Activated naive CD4-positive, alpha-beta T cell treated with anti-CD3 and anti-CD28 coated beads, Interleukin-2, amount 10 ng/mL, durations not matched to agents 7 days and 5 days (primary cell): ENCODE measurements around the gene PDE6D.

Experiments
- CTCF ChIA-PET: fragments of 350-600 bp; sonication (Branson Sonifier 250); formaldehyde crosslinking; loops from one replicate; lab custom pipeline; 2021; ENCODE audit warnings: antibody characterized with exemption; lab: Charles Lee
- DNase-seq: peaks from one replicate; pipeline ENCODE4 v3.0.0-alpha.2; 2020
- H3K27ac Mint-ChIP-seq: one replicate; pipeline ENCODE4 v1.8.0; 2021; ENCODE audit warnings: mild to moderate bottlenecking, moderate library complexity, mixed read lengths
- H3K27me3 Mint-ChIP-seq: one replicate; pipeline ENCODE4 v1.8.0; 2021; ENCODE audit warnings: mild to moderate bottlenecking, mixed read lengths
- H3K36me3 Mint-ChIP-seq: one replicate; pipeline ENCODE4 v1.8.0; 2021; ENCODE audit warnings: mixed read lengths
- H3K4me1 Mint-ChIP-seq: one replicate; pipeline ENCODE4 v1.8.0; 2021; ENCODE audit warnings: mixed read lengths
- H3K4me3 Mint-ChIP-seq: one replicate; pipeline ENCODE4 v1.8.0; 2021; ENCODE audit warnings: mild to moderate bottlenecking, moderate library complexity, mixed read lengths
- H3K9me3 Mint-ChIP-seq: one replicate; pipeline ENCODE4 v1.8.0; 2021; ENCODE audit warnings: mixed read lengths

Gene PDE6D

GRCh38 chr2:231780909-231781797 lies at the start of gene PDE6D:
Gene PDE6D, minus strand, starts transcription at chr2:231781282. Its CDS starts 168 bp downstream, at chr2:231781114.
- peak within 1 kb of the TSS; percentile 92 for H3K27ac Mint-ChIP-seq
- H3K9me3 Mint-ChIP-seq: no peaks in the 10 kb centered on the region
- H3K4me1 Mint-ChIP-seq: peaks cover 59% of the 10 kb centered on the region
- H3K36me3 Mint-ChIP-seq: no peaks in the 10 kb centered on the region
- peak; percentile 98 for DNase-seq
- H3K27me3 Mint-ChIP-seq: peaks cover 12% of the 10 kb centered on the region
- peak within 1 kb of the TSS; percentile 88 for H3K4me3 Mint-ChIP-seq
- CTCF ChIA-PET: interaction anchor here (1.0 kb wide), 1 partner anchor 9 kb away, joined by 3 read pairs; no protein-coding TSS in a partner anchor

GRCh38 chr2:231821908-231822307 lies 40.8 kb upstream of the PDE6D start:
- no peaks in the 10 kb centered on the region for H3K36me3 Mint-ChIP-seq
- CTCF ChIA-PET: no interaction called here
- DNase-seq: no peak
- no peaks in the 10 kb centered on the region for H3K27me3 Mint-ChIP-seq
- peaks cover 1% of the 10 kb centered on the region for H3K9me3 Mint-ChIP-seq
- H3K4me3 Mint-ChIP-seq: no peak overlapping the region
- H3K4me1 Mint-ChIP-seq: no peaks in the 10 kb centered on the region
- no peak overlapping the region for H3K27ac Mint-ChIP-seq

- CTCF ChIA-PET: no interaction called here
- no peak overlapping the region for H3K4me3 Mint-ChIP-seq
- DNase-seq: no peak
- H3K36me3 Mint-ChIP-seq: no peaks in the 10 kb centered on the region
- H3K4me1 Mint-ChIP-seq: no peaks in the 10 kb centered on the region
- H3K27me3 Mint-ChIP-seq: no peaks in the 10 kb centered on the region
- H3K9me3 Mint-ChIP-seq: peaks cover 1% of the 10 kb centered on the region
- no peak overlapping the region for H3K27ac Mint-ChIP-seq
Observed at GRCh38 chr2:231820786-231821303, 39.8 kb upstream of the PDE6D start.

GRCh38 chr2:231819447-231820042 lies 38.5 kb upstream of the PDE6D start:
- no peaks in the 10 kb centered on the region for H3K36me3 Mint-ChIP-seq
- no peaks in the 10 kb centered on the region for H3K27me3 Mint-ChIP-seq
- no peaks in the 10 kb centered on the region for H3K4me1 Mint-ChIP-seq
- DNase-seq: no peak
- H3K27ac Mint-ChIP-seq: no peak overlapping the region
- H3K9me3 Mint-ChIP-seq: no peaks in the 10 kb centered on the region
- CTCF ChIA-PET: no interaction called here
- H3K4me3 Mint-ChIP-seq: no peak overlapping the region

- no peak for DNase-seq
- Mint-ChIP-seq H3K4me3 (no peak overlapping the region), H3K27me3 (no peaks in the 10 kb centered on the region), H3K36me3 (peaks cover 7% of the 10 kb centered on the region), H3K4me1 (no peaks in the 10 kb centered on the region), H3K9me3 (no peaks in the 10 kb centered on the region), H3K27ac (no peak overlapping the region)
- CTCF ChIA-PET: no interaction called here
Observed at GRCh38 chr2:231816327-231817026, 35.4 kb upstream of the PDE6D start.

- H3K27ac Mint-ChIP-seq: no peak overlapping the region
- CTCF ChIA-PET: interaction anchor here (1.4 kb wide), 1 partner anchor 15 kb away, joined by 5 read pairs; no protein-coding TSS in a partner anchor
- H3K36me3 Mint-ChIP-seq: peaks cover 25% of the 10 kb centered on the region
- no peaks in the 10 kb centered on the region for H3K4me1 Mint-ChIP-seq
- no peaks in the 10 kb centered on the region for H3K27me3 Mint-ChIP-seq
- no peaks in the 10 kb centered on the region for H3K9me3 Mint-ChIP-seq
- no peak for DNase-seq
- H3K4me3 Mint-ChIP-seq: no peak overlapping the region
Observed at GRCh38 chr2:231810905-231811304, 29.8 kb upstream of the PDE6D start.

- CTCF ChIA-PET: interaction anchor here (0.6 kb wide), 1 partner anchor 10 kb away, joined by 3 read pairs; no protein-coding TSS in a partner anchor
- Mint-ChIP-seq H3K9me3 (no peaks in the 10 kb centered on the region), H3K36me3 (peaks cover 31% of the 10 kb centered on the region), H3K27ac (no peak overlapping the region), H3K4me1 (no peaks in the 10 kb centered on the region), H3K27me3 (no peaks in the 10 kb centered on the region), H3K4me3 (no peak overlapping the region)
- DNase-seq: no peak
Observed at GRCh38 chr2:231807020-231807419, 25.9 kb upstream of the PDE6D start.

- H3K27ac Mint-ChIP-seq: no peak overlapping the region
- CTCF ChIA-PET: no interaction called here
- no peaks in the 10 kb centered on the region for H3K4me1 Mint-ChIP-seq
- no peak for DNase-seq
- no peaks in the 10 kb centered on the region for H3K27me3 Mint-ChIP-seq
- no peak overlapping the region for H3K4me3 Mint-ChIP-seq
- peaks cover 34% of the 10 kb centered on the region for H3K36me3 Mint-ChIP-seq
- no peaks in the 10 kb centered on the region for H3K9me3 Mint-ChIP-seq
Observed at GRCh38 chr2:231803501-231804138, 22.5 kb upstream of the PDE6D start.

GRCh38 chr2:231800493-231801091 lies 19.5 kb upstream of the PDE6D start:
- Mint-ChIP-seq H3K4me1 (no peaks in the 10 kb centered on the region), H3K36me3 (peaks cover 36% of the 10 kb centered on the region), H3K4me3 (no peak overlapping the region), H3K27ac (no peak overlapping the region), H3K9me3 (no peaks in the 10 kb centered on the region), H3K27me3 (no peaks in the 10 kb centered on the region)
- peak; percentile 69 for DNase-seq
- CTCF ChIA-PET: interaction anchor here (0.7 to 1.7 kb wide), 8 partner anchors 17 to 119 kb away, joined by 3 read pairs; no protein-coding TSS in a partner anchor

GRCh38 chr2:231795525-231796327 lies 14.6 kb upstream of the PDE6D start:
- CTCF ChIA-PET: interaction anchor here (0.8 to 1.5 kb wide), 3 partner anchors 10 to 81 kb away, joined by 3 to 5 read pairs (median 5); partner anchors contain the start of gene COPS7B
- no peak for DNase-seq
- H3K4me3 Mint-ChIP-seq: no peak overlapping the region
- H3K27me3 Mint-ChIP-seq: no peaks in the 10 kb centered on the region
- no peaks in the 10 kb centered on the region for H3K4me1 Mint-ChIP-seq
- H3K27ac Mint-ChIP-seq: no peak overlapping the region
- no peaks in the 10 kb centered on the region for H3K9me3 Mint-ChIP-seq
- H3K36me3 Mint-ChIP-seq: peaks cover 47% of the 10 kb centered on the region

GRCh38 chr2:231794383-231794782 lies 13.3 kb upstream of the PDE6D start:
- H3K27me3 Mint-ChIP-seq: no peaks in the 10 kb centered on the region
- H3K36me3 Mint-ChIP-seq: peaks cover 54% of the 10 kb centered on the region
- H3K27ac Mint-ChIP-seq: no peak overlapping the region
- DNase-seq: no peak
- no peaks in the 10 kb centered on the region for H3K9me3 Mint-ChIP-seq
- no peak overlapping the region for H3K4me3 Mint-ChIP-seq
- CTCF ChIA-PET: interaction anchor here (1.5 kb wide), 1 partner anchor 80 kb away, joined by 3 read pairs; no protein-coding TSS in a partner anchor
- H3K4me1 Mint-ChIP-seq: no peaks in the 10 kb centered on the region

GRCh38 chr2:231791107-231791506 lies 10.0 kb upstream of the PDE6D start:
- Mint-ChIP-seq H3K4me1 (peaks cover 15% of the 10 kb centered on the region), H3K27ac (no peak overlapping the region), H3K9me3 (no peaks in the 10 kb centered on the region), H3K36me3 (peaks cover 44% of the 10 kb centered on the region), H3K4me3 (no peak overlapping the region), H3K27me3 (no peaks in the 10 kb centered on the region)
- DNase-seq: no peak
- CTCF ChIA-PET: no interaction called here
